UCSD-AML1 (cell line): ENCODE measurements around the gene SMYD3.
"Not testable (repeated sequence)": the region's sequence is repeated elsewhere in the genome, so short reads cannot be mapped to it uniquely, and the experiment has no call there.

ENCODE experiments used
- DNase-seq: peaks from one replicate; lab custom pipeline; 2025; ENCODE audit not compliant: unreplicated experiment; lab: John Stamatoyannopoulos, UW

SMYD3 gene

DNA sequence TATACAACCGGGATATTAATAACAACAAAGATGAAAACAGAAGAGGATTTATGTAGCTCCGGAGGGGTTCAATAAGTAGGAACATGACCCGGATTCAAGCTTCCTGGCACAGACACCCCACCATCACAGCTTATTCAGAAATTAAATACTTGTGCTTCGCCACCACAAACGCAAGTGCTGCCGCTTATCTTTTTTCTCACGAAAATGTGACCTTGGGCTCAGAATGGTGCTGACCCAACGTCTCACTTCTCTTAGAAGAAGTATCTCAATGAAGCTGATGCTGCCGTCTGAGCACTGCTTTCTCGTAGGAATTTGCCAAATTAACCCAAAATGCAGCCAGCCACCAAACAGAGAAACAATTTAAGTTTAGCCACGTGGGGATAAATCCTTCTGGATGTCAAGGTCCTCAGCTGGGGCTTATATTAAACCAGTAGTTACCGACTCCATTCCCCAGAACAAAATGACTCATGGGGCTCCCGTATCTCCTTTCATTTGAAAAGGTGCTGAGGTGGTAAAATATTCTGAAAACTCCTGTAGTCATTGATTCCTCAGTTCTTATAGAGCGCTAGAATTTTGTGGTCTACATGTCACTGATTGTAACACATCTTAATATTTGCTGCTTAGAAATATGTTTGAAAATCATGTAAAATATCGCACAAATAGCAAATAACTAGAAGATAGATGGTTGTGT, 466.7 kb downstream of the SMYD3 start:
- no peak for DNase-seq

DNA sequence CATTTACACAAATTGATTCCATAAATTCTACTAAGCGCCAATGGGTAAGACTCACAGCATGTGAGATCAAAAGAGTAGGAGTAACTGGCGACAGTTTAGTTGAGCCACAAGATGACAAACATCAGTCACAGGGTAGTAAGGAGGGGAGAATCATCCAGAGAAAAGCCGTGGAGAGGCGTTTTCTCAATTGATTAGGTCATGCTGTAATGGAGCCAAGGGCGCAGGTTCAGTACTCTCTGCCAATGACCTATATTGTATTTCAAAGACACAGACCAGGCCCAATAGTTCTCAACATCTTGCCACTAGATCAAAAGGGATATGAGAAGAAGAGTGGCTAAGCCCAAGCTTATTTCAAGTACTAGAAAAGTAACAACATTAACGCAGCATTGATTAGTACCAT, 467.5 kb downstream of the SMYD3 start:
- DNase-seq = no peak

DNA sequence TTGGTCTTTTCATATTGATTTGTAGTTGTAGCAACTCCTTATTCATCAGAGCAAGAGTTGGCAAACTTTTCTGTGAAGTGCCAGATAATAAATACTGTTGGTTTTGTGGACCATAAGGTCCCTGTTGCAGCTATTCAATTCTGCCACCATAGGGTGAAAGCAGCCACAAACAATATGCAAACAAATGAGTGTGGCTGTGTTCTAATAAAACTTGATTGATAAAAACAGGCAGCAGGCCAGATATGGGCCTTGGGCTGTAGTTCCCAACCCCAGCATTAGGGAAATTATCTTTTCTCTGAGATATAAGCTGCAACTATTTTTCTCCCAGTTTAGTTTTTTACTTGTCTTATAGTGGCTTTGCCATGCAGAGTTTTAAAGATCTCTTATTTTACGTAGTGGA, 469.2 kb downstream of the SMYD3 start:
- no peak for DNase-seq

DNA sequence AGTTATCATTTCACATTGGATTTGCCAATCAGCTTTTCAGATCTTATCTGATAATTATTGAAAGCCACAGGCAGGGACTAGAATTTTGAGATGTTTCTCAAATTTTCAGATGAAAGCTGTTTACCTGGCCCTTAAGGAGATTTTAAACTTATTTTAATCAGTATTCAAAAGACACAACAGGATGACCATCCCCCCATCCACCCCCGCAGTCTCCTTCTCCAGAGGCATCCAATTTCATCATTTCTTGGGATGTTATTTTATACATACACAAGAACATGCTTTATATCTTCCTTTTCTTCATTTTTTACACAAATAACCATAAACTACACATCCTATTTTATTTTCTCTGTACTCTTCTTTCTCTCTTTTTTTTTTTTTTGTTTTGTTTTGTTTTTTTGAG, 470.9 kb downstream of the SMYD3 start:
- DNase-seq = no peak

DNA sequence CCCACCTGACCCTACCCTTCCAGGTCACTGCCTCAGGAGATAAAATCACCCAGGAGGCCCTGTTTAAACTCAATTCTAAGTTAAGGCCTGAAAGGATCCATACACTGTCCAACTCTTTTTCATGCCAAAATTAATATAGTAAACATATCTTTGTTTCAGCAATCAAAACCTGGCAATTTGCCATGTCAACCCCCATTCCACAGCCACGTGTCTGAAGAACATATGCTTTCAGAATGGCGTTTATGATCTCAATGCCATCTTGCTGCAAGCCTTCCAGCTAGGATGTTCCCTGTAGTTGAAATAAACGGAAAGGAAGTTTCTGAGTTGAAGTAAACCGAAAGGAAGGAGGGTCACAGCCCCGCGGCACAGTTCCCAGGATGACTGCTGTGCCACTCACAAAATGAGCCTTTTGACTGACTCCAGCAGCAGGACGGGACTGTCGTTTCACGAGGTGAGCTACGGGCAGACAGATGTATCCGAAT, 472.0 kb downstream of the SMYD3 start:
- DNase-seq = no peak

DNA sequence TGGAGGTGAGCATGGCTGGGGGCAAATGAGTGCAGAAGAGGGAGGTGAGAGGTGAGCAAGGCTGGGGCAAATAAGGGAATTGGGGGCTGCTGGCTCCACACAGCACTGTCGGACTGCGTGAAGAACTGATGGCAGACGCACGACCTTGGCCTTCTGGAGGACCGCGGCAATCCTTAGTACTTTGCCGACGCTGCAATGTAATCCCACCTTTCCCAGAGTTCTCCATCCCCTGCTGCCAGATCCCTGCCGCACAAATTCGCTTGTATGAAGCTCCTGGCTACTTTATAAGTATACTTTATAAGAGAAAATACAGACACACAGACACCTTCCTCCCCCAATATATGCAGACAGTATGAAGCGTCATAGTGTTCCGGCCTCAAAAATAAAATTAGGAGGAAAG, 472.4 kb downstream of the SMYD3 start:
- DNase-seq = no peak

DNA sequence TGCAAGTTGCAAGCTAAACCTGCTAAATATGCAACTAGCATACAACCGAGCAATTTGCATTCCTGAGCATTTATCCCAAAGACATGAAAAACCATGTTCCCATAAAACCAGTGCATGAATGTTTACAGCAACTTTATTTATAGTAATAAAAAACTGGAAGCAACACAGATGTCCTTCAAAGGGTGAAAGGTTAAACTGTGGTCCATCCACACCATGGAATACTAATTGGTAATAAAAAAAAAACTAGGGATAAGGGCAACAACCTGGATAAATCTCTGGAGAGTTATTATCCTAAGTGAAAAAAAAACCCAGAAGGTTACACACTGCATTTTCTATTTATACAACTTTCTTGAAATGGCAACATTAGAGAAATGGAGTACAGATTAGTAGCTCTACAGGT, 474.1 kb downstream of the SMYD3 start:
- no peak for DNase-seq

DNA sequence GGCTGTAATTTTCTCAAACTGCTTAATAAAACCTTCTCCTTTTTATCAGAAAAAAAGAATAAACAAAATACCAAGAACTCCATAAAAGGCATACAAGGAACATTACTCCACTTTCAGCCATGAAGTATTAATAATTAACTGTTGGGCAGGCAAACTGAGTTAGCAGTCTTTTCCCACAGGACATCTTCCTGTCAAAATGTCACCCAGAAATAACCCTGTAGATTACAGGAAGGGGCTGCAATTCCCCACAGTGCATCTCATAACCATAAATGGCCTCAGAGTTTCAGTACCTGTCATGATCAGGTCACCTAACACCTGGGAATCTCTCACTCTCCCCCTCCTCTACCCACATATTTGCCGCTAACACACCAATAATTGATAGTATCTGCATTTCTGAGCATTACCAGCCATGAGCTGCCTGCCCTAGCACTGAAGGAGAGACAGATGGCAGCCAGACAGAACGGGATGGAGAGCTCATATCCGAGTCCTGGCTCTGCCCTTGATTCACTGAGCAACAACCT, 475.0 kb downstream of the SMYD3 start:
- no peak for DNase-seq

DNA sequence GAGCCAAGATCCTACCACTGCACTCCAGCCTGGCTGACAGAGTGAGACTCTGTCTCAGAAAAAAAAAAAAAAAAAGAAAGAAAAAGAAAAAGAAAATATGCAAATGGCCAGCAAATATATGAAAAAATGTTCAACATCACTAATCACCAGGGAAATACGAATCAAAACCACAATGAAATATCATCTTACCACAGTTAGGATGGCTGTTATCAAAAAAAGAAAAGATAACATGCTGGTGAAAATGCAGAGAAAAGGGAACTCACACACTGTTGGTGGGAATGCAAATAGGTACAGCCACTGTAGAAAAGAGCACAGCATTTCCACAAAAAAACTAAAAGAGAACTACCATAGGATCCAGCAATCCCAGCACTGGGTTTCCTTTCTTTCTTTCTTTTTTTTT, 477.5 kb downstream of the SMYD3 start:
- no peak for DNase-seq

DNA sequence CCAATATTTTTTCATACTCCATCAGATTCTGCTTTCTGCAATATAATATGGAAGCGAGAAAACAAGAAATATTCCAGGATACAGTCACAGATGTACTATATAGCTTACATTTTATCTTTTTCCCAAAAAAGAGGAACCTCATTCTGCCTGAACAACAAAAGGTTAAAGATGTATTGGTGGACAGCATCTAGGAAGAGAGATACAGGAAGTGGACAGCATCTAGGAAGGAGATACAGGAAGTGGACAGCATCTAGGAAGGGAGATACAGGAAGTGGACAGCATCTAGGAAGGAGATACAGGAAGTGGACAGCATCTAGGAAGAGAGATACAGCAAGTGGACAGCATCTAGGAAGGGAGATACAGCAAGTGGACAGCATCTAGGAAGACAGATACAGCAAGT, 483.0 kb downstream of the SMYD3 start:
- not testable (repeated sequence) for DNase-seq

DNA sequence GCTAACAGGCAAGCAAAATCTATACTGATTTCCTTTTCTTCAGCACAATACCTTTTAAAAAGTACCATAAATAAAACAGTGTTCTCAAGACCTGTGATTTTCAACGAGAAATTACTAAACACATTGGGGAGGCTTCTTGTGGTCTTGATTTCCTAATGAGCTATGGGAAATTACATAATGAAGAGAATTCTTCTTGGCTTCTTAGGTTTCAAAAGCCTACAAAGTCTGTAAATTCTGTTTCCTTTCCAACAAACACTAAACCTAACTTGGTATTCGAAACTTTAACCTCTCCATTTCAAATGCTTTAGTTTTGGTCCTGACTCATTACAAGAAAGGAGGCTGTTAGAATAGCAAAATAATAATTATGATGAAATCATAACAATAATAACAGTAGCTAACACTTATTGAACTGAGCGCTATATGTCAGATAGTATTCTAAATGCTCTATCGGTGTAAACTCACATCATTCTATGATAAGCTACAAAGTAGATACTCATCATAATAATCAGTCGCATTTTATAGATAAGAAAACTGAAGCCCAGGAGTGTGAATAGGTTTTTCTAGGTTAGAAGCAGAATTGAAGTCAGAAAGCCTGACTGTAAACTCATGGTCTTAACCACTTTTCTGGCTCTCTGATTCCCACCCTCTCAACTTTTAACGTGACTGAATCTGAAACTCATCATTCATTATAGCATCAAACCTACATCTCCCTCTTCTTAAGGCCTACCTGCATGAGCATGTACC, 486.7 kb downstream of the SMYD3 start:
- DNase-seq = no peak

DNA sequence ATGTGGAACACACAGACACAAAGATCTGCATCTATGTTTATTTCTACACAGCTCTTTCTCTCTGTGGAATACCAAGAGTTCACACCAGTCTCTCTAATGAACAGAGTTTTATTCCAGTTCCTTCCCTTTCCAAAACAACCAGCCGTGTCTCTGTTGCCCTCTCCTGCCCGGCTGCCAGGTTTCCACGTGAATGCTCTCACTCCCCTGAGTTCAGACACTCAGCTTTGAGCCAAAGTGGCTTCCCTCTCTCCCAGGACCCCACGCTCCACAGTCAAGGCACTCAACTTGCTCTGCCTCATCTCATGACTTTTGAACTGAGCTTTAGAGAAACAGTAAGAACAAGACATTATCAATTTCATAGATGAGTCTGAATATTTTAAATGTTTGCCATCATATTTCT, 488.9 kb downstream of the SMYD3 start:
- no peak for DNase-seq

DNA sequence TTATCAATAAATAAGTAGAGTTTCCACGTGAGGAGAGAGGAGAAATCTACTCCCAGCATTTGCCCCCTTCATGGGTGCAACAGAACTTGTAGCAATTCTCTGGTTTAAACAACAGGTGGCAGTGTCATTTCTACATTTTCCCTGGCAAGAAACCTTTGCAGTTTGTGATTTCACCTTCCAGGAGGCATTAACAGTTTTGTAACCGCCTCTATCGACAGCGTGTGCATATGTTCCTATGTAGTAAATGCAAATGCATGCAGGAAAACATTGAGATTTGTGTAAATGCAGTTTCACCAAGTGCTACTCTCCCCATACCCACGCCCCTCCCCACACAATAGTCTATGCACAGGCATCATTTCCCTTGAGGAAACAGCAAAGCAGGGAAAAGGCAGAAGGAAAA, 494.7 kb downstream of the SMYD3 start:
- DNase-seq = no peak

DNA sequence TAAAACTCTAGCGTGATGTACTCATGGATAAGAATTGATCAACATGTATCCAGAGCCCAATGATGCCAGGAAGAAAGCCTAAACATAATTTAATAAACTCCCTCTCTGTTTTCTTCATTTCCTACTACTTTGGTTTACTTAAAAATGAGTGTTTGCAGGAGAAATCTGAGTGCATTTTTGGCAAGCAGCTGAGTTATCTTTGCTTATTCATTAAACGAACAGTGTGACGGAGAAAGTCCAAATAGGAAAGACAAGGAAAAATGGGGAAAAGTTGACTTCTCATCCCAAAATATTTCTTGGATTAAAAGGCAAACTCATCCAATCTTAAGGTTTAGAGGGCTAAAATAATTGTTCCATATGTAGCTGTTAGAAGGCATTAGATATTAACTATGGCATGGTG, 496.7 kb downstream of the SMYD3 start:
- no peak for DNase-seq

DNA sequence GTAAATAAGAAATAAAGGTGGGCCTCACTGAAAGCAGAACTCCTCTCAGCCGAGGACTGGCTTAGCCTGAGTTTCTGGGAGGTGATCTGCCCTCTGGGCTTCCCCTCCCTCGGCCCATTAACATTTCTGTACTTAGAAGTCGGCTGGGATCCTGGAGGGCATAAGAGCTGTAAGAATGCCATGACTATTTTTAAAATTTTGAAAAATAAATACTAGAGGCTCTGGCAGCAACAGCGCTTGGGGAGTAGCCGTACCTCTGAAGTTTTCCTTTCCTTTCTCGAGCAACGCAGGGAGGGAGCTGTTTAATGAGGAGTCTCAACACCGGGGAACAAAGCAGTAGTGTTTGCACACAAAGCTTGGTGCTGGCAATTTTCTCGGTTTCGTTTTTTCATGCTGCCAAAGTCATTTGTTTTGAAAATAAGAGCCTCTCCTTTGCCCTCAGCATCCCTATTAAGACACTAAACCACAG, 498.7 kb downstream of the SMYD3 start:
- no peak for DNase-seq

DNA sequence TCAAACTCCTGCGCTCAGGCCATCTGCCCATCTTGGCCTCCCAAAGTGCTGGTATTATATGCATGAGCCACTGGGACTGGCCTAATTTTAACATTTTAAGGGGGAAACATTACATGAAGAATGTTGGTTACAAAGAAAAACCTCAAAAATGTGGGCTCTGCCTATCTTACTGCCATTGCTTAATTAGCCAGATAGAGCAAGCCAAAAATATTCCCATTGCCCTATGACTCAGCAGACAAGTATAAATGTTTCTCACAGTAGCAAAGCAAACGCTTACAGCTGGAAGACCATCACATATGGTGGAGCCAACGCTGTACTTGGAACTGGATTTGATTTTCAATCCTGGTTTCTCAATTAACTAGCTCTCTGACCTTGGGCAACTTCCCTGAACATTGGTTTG, 502.0 kb downstream of the SMYD3 start:
- no peak for DNase-seq

DNA sequence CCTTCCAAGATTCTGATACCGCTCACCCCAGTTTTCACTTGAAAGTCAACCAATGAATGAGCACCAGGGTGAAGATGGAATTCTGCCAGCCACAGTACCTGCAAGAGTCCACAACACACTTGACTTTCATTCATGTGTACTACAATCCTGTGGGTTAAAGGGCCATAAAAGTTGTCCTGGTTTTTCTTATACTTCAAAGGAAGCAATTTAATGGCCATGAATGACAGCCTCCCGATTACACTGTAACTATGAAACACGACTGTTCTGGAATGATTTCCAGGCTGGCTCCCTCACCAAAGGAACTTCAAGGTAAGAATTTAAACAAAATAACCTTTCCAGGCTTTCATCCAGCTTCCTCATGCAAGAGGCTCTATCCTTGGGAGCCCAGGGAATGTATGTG, 502.8 kb downstream of the SMYD3 start:
- DNase-seq = no peak

DNA sequence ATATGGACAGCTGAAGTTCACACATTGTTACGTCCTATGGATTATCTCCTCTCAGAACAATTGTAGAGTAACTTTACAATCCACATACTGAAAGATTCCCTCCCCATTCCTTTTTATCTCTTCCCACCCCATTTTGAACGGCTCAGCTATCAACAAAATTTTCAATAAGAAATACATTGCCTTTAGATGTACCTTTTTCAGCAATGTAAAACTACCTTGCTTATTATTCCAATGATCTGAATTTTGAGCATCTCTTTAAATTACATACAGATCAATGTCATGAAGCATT, 503.7 kb downstream of the SMYD3 start:
- DNase-seq = no peak

DNA sequence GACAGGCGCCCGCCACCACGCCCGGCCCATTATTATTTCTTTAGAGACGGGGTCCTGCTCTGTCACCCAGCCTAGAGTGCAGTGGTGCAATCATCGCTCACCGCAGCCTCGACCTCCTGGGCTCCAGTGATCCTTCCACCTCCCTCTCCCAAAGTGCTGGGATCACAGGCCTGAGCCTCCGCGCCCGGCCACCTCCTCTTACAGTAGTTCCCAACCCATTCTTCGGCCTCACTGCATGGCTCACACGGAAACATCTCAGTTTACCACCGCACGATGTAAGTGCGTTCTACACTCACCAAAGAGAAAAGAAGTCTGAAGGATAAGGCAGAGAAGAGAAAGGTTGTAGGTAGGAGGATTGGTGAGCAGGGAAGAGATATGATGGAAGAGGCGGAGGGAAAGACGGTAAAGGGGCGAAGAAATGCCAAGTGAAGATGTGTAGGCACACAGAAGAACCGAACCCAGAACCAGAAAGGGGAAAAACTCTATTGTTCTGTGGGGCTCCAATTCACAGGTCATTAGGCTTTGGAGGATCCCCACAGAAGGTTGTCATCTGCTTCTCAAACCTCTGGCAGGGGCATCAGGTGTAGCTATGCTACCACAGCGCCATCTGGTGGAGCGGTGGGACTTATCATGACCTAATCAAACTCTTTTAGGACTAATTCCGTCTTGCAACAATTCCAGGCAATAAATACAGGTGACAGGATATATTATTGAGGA, 504.2 kb downstream of the SMYD3 start:
- DNase-seq = peak; percentile 81

DNA sequence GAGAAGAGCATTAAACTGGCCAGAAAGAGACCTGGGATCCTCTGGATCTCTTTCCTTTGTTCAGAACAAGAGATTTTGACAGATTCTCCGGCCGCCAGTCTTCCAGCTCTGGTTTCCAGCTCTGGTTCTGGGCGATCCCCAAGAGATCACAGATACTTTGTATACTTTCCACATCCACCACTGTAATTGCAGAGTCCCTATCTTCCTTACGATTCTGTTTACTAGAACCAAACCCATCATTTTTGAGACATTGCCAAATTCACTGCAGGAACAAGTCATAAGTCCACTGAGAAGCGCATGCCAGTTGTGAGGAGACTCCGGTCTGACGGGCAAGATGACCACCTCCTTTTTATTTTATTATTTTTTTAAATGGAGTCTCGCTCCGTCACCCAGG, 505.2 kb downstream of the SMYD3 start:
- no peak for DNase-seq

DNA sequence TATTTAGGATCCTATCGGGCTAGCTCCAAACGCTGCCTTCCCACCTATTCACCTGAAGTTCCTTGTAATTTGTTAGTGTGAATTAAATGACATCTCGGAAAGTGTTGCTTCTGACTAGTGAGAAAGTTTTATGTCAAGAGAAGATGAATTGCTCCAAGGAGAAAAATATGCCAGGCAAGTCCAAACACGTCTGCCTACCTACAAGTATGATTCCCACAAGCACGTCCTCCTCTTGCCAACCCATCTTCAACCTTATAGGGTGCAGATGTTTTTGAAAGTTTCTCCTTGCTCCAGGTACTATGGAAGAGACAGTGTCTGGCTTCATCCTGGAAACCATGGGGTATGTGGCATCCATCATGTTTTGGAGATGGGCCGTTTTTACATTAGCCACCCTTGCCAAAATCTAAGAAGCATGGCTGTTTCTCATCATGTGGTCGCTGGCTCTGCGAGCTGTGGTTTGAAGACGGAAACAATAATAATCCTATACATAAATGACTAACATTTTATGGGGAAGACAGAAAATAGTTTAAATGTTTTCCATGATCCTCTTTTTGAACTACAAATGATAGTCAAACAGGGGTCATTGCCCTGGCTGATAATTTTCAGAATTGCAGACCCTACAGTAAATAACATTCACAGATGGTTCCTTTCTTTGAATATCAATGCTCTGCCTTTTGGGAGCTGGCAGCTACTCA, 505.8 kb downstream of the SMYD3 start:
- no peak for DNase-seq
